ENCODE measurements around the gene DCAF15.

DCAF15 gene

DNA sequence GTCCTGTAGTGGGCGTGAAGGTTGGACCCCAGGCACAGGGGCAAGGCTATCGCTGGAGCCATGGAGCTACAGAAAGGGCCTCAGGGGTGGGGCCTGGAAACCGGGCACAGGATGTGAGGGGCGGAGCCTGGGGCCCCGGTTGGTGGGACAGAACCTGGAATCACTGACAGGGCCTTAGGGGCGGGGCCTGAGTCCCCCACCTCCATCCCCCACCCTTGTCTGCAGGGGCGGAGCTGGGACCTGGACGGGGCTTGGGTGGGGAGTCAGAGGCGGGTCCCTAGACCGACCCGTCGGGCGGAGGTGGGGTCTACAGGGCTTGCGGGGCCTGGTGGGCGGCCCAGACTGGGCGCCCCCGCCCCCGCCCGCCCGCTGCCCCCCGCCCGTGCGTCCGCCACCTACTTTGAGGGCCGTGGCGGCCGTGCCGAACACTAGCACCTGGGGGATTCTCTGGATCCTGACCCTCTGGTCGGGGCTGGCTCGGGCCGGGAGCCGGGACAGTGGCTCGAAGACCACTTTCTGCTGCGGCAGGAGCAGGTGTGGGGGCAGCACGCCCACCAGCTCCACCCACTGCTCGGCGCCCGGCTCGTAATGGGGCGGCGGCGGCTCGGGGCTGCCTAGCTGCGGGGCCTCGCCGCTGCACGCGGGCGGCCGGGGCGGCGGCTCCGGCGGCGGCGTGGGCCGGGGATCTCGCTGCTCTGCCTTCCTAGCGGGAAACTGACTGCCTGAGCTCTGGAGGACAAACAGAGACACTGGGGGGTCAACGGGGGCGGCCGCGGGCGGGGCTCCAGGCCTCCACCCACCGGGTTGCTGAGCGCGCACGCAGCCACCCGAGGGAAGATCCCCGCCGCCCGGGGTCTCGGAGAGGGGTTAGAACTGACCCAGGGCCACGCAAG, 26.3 kb downstream of the DCAF15 start:
- no peak for DNase-seq

DNA sequence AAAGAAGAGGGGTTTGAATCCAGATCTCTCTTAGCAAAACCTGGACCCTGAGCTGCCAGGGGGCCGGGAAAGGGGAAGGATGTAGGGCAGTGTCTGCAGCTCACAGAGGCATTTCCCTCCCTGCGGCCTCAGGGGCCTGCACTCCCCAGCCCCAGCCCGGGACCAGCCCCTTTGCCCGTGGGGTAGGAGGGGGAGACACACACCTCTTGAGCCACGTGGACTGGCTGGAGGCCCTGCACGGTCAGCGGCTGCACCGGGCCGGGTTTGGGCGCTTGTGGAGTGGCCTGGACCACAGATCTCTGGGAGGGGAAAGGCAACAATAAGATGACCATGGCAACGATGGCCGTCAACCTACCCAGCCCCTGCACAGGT, 26.9 kb downstream of the DCAF15 start:
- DNase-seq: no peak

GRCh38 chr19:13979686-13980085, 27.4 kb downstream of the DCAF15 start:
- no peak for DNase-seq

- DNase-seq: no peak
These were observed 28.0 kb downstream of the DCAF15 start for GRCh38 chr19:13980340-13980739.

- no peak for DNase-seq
These were observed 28.7 kb downstream of the DCAF15 start for GRCh38 chr19:13981021-13981420.

DNA sequence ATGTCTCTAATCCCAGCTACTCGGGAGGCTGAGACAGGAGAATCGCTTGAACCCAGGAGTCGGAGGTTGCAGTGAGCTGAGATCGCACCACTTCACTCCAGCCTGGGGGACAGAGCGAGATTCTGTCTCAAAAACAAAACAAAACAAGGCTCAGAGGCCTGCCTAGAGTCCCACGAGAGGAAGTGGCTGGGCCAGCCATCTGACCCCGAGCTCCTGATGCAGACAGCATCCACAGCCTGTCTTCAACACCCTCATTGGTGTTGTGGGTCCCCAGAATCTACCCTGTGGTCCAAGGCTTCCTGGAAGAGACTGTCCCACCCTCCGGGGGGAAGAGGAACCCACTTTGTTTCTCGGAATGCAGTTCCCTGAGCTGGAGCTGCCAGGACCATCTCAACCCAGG, 29.2 kb downstream of the DCAF15 start:
- no peak for DNase-seq

GRCh38 chr19:13981988-13982501, 29.7 kb downstream of the DCAF15 start:
- DNase-seq: no peak

DNA sequence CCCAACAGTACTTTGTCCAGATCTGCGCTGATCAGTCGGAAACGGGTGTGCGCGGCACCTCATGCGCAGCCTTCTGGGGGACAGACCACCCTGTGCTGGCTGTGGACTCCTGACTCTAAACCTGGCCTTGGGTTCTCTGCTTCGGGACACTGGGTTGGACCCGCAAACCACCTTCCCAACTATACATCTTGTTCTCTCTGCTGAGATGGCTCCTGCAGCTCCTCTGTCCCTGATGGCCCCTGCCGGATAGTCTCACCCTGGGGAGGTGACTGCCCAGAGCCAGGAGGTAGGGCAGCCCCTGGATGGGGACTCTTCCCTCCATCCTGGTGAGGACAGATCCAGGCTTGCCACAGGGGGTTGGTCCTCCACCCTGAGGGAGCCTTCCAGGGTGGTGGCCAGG, 30.5 kb downstream of the DCAF15 start:
- DNase-seq: no peak

DNA sequence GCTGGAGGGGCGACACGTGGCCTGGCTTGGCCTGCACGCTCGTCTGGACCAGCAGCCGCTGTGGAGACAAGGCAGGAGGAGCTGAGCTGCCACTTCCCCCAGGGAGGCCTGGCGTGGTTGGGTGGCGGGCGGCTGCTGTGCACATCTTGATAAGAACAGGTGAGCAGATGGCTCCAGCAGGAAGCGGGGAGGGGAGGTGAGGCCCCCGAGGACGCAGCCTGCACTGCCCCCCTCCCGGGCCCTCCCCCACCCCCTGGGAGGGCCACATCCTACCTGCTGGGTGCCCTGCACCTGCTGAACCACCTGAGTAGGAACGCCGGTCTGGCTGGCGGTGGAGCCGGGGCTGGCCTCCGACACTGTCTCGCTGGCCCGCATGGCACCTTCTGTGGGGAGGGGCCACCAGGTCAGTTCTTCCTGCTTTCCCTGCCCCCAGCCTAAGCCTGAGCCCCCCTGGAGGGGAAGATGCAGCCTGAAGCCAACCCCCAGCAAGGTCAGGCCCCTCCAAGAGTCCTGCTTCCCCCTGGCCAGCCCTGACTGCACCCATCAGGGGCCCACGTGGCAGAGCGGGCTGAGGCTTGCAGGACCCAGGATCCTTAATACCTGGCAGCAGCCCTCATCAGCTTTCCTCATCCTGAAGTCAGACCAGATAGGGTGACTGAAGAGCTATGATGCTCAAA, 31.0 kb downstream of the DCAF15 start:
- peak; percentile 24 for DNase-seq

GRCh38 chr19:13984186-13984585, 31.9 kb downstream of the DCAF15 start:
- DNase-seq: no peak

- DNase-seq: peak; percentile 22
These were observed 32.8 kb downstream of the DCAF15 start for GRCh38 chr19:13984875-13985741.

DNA sequence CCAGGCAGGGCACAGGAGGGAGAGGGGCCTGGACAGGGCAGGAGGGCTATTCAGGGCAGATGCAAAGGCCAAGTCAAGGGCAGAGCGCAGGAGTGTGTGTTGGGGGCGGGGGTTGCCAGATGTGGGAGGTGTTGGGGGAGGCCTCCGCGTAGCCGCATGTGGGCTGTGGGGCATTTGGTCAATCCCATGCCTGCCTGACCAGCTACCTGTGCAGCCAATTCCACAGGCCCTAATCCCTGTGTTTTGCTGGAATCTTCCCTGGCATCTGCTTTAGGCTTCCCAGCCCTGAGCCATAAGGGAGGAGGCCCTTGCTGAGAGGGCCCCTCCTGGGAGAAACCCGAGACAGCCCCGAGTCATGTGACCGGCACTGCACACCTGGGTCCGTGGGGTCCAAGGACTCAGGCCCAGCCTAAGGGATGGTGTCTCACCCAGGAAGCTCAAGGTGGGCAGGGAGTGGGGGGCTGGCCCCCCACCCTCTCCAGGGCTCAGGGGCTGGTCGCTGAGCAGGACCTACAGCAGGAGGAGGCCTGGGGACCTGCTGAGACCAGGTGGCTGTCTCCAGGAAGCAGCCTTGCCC, 33.5 kb downstream of the DCAF15 start:
- no peak for DNase-seq

GRCh38 chr19:13986348-13986904, 34.1 kb downstream of the DCAF15 start:
- peak; percentile 98 for DNase-seq

GRCh38 chr19:13987101-13987890, 35.0 kb downstream of the DCAF15 start:
- DNase-seq: no peak

DNA sequence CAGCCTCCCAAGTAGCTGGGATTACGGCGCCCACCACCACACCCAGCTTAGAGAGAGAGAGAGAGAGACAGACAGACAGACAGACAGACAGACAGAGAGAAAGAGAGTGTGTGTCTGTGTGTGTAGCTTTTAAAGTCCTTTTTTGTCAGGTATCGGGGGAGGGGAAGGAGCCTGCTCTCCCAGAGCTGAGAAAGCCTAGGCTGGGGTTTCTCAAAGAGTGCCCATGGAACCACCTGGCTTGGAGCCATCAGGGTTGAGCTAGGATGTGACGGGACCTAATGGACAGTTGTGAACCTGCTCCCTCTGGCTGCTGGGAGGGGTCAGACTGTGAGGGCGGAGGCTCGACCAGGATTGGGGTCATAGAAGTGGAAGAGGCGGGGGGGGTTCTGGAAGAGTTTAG, 37.2 kb downstream of the DCAF15 start:
- no peak for DNase-seq

DNA sequence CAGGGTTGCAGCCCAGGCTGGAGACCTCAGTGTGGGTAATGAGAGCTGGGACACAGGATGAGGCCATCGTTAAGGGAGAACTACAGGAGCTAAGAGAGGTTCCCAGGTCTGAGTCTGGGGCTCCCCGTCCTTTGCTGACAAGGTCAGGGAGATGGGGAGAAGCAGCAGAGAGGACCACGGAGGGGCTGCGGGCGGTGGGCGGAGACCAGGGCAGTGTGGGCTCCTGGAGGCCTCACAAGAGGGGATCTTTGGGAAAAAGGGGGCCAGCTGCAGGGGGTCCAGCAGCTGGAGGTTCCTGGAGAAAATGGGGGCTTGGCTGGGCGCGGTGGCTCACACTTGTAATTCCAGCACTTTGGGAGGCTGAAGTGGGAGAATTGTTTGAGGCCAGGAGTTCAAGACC, 37.8 kb downstream of the DCAF15 start:
- DNase-seq: no peak

DNA sequence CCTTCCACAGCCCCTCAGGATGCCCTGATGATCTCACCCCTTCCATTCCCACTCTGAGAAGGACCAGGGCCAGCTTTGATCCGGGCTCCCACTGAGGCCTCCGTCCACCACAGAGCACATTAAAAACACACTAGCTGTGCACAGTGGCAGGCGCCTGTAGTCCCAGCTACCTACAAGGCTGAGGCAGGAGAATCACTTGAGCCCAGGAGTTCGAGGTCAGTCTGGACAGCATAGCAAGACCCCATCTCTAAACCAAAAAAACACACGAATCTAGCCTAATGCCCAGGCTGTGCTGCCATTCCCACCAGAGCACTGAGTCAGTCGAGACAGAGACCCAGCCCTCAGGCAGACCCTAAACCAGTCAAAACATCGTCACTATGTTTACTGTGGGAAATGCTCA, 39.7 kb downstream of the DCAF15 start:
- DNase-seq: no peak

DNA sequence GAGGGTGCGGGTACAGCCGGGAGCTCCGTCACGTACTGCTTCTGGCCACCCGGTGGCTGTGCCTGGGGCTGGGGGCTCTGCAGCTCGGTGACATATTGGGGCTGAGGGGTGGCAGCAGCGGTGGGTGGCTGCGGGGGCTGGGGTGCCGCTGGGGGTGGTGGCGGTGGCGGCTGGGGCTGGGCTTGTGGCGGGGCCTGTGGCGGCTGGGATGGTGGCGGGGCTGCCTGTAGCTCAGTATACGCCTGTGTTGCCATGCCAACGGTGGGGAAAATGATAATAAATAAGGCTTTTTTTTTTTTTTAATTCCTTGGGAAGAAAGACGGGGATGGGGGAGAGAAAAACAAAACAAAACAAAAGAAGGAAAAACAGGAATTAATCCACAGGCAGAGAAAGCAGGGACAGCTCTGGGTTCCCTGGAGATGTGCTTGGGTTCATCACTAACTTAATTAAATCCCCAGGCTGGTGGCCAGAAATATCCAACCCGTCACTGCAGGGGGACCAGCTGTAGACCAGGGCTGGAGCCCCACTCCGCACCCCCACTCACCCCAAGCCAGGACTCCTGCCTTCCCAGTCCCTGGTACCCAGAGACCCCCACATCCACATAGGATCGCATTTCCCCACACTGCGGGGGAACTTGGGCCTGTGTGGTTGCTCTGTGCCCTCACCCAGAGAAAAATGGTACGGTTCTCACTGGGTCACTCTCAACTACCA, 41.4 kb downstream of the DCAF15 start:
- DNase-seq: no peak

DNA sequence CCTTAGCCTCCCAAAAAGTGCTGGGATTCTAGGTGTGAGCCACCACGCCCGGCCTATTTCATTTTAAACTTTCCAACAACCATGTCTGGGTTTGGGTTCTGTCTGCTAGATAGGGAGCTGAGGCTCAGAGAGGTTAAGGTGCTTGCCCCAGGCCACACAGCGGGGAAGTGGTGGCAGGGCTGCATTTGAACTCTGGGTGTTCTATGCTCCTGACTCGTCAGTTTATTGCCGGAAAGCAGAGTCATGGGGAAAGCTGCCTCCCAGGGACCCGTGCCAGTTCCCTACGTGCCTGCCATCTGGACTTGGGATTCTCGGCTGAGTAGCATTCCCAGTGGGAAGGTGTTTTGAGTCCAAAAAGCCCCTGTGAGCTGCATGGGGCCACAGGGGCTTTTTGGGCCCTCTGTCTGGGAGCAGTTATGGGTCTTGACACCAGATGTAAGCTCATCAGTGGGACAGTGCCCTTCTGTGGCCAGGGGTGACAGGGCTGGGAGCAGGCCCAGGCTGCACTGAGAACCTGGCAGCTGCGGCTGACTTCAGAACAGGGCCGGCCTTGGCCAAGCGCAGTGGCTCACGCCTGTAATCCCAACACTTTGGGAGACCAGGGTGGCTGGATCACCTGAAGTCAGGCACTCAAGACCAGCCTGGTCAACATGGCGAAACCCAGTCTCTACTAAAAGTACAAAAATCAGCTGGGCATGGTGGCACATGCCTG, 42.9 kb downstream of the DCAF15 start:
- DNase-seq: no peak
